ENCODE results near the gene GBGT1.

DNA sequence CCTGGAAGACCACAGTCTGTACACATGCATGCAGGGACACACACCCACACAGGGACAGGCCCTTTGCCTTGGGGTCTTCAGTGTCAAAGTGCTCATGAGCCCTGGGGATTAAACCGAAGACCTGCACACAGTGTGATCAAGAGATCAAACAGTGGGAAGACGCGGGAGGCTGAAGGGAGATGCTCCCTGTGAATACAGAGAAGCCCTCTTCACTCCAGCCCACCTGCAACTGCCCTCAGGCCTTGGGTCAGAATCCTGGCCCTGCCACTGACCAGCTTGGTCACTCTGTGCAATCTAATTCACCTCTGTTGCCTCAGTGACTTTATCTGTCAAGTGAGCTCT, 45.6 kb downstream of the GBGT1 start:
- TF ChIP-seq, protein P1, sequence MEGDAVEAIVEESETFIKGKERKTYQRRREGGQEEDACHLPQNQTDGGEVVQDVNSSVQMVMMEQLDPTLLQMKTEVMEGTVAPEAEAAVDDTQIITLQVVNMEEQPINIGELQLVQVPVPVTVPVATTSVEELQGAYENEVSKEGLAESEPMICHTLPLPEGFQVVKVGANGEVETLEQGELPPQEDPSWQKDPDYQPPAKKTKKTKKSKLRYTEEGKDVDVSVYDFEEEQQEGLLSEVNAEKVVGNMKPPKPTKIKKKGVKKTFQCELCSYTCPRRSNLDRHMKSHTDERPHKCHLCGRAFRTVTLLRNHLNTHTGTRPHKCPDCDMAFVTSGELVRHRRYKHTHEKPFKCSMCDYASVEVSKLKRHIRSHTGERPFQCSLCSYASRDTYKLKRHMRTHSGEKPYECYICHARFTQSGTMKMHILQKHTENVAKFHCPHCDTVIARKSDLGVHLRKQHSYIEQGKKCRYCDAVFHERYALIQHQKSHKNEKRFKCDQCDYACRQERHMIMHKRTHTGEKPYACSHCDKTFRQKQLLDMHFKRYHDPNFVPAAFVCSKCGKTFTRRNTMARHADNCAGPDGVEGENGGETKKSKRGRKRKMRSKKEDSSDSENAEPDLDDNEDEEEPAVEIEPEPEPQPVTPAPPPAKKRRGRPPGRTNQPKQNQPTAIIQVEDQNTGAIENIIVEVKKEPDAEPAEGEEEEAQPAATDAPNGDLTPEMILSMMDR (IDR thresholded peaks at IDR 0.05): no peak
- no peak for TF ChIP-seq POLR2AphosphoS5 (IDR thresholded peaks at IDR 0.05)

Data from breast epithelium (tissue), 3 donors.